ENCODE measurements around the gene CHCHD6. TPM values are rescaled to one million over a fixed set of nuclear protein-coding genes. Genes with fewer than 3 reads are reported as not detected.

CHCHD6 gene
- total RNA-seq, 1 donor from 2014 or later, result 28.7 TPM

- no peak for DNase-seq (ENCODE audit: low read depth)
- Histone ChIP-seq H3K27me3 (ENCODE audit: control insufficient read depth, insufficient read depth, low read length) (peaks cover 36% of the 10 kb centered on the region), H3K36me3 (ENCODE audit: control insufficient read depth, insufficient read depth, low read length) (no peaks in the 10 kb centered on the region), H3K4me3 (ENCODE audit: low read depth, low read length) (no peak overlapping the region)
- no peak for TF ChIP-seq CTCF (IDR thresholded peaks at IDR 0.05; ENCODE audit: insufficient read depth, low read length, poor library complexity, severe bottlenecking)
Observed at GRCh38 chr3:126658584-126658983, 45.5 kb upstream of the CHCHD6 start.

- TF ChIP-seq CTCF (IDR thresholded peaks at IDR 0.05; ENCODE audit: insufficient read depth, low read length, poor library complexity, severe bottlenecking), result no peak
- no peak for DNase-seq (ENCODE audit: low read depth)
- peaks cover 39% of the 10 kb centered on the region for H3K27me3 ChIP-seq (ENCODE audit: control insufficient read depth, insufficient read depth, low read length)
- no peaks in the 10 kb centered on the region for H3K36me3 ChIP-seq (ENCODE audit: control insufficient read depth, insufficient read depth, low read length)
- H3K4me3 ChIP-seq (ENCODE audit: low read depth, low read length), result no peak overlapping the region
Observed at GRCh38 chr3:126659915-126660886, 43.8 kb upstream of the CHCHD6 start.

- Histone ChIP-seq H3K4me3 (ENCODE audit: low read depth, low read length) (no peak overlapping the region), H3K27me3 (ENCODE audit: control insufficient read depth, insufficient read depth, low read length) (peaks cover 38% of the 10 kb centered on the region), H3K36me3 (ENCODE audit: control insufficient read depth, insufficient read depth, low read length) (no peaks in the 10 kb centered on the region)
- TF ChIP-seq CTCF (IDR thresholded peaks at IDR 0.05; ENCODE audit: insufficient read depth, low read length, poor library complexity, severe bottlenecking), result no peak
- DNase-seq (ENCODE audit: low read depth), result no peak
Observed at GRCh38 chr3:126661532-126662364, 42.3 kb upstream of the CHCHD6 start.

GRCh38 chr3:126663257-126663656 lies 40.8 kb upstream of the CHCHD6 start:
- Histone ChIP-seq H3K36me3 (ENCODE audit: control insufficient read depth, insufficient read depth, low read length) (no peaks in the 10 kb centered on the region), H3K4me3 (ENCODE audit: low read depth, low read length) (no peak overlapping the region), H3K27me3 (ENCODE audit: control insufficient read depth, insufficient read depth, low read length) (peaks cover 38% of the 10 kb centered on the region)
- DNase-seq (ENCODE audit: low read depth), result no peak
- no peak for TF ChIP-seq CTCF (IDR thresholded peaks at IDR 0.05; ENCODE audit: insufficient read depth, low read length, poor library complexity, severe bottlenecking)

- no peak for TF ChIP-seq CTCF (IDR thresholded peaks at IDR 0.05; ENCODE audit: insufficient read depth, low read length, poor library complexity, severe bottlenecking)
- H3K36me3 ChIP-seq (ENCODE audit: control insufficient read depth, insufficient read depth, low read length), result no peaks in the 10 kb centered on the region
- H3K27me3 ChIP-seq (ENCODE audit: control insufficient read depth, insufficient read depth, low read length), result peaks cover 38% of the 10 kb centered on the region
- no peak overlapping the region for H3K4me3 ChIP-seq (ENCODE audit: low read depth, low read length)
- no peak for DNase-seq (ENCODE audit: low read depth)
Observed at GRCh38 chr3:126663750-126664149, 40.3 kb upstream of the CHCHD6 start.
